Bronchial epithelial cell (primary cell): ENCODE data around the gene ISG20L2. TPM values are rescaled to one million over a fixed set of nuclear protein-coding genes. Genes with fewer than 3 reads are reported as not detected.

Experiments
- DNase-seq: peaks from one replicate; pipeline ENCODE4 v3.0.0-alpha.2; 2010; ENCODE audit warnings: low read depth
- FAIRE-seq: peaks from 2 replicates; lab custom pipeline; 2011; peaks lifted over from hg19 to GRCh38; lab: Jason Lieb, UNC
- H3K27me3 ChIP-seq: 2 replicates; pipeline ENCODE4 v1.5.1; 2011; ENCODE audit warnings: low read length; ENCODE audit not compliant: control insufficient read depth, insufficient read depth
- H3K36me3 ChIP-seq: 2 replicates; pipeline ENCODE4 v1.5.1; 2011; ENCODE audit warnings: low read length; ENCODE audit not compliant: control insufficient read depth, insufficient read depth
- H3K4me3 ChIP-seq: 2 replicates; pipeline ENCODE4 v1.5.1; 2011; ENCODE audit warnings: mild to moderate bottlenecking, low read depth, low read length, control low read depth
- total RNA-seq: library from RNA; depleted of rRNA; stranded (reverse); fragments of >200 nt; gene quantifications from 2 replicates; pipeline ENCODE4 v1.2.1, GENCODE V29; 2014
- TF ChIP-seq, protein P1 (sequence below): IDR thresholded peaks from 2 replicates; pipeline ENCODE4 v1.5.1; 2011; ENCODE audit warnings: mild to moderate bottlenecking, moderate library complexity, low read length, control low read depth, inconsistent platforms; ENCODE audit not compliant: insufficient read depth, severe bottlenecking

ISG20L2 gene
- total RNA-seq, 1 donor from 2014 or later: 7.9 TPM

DNA sequence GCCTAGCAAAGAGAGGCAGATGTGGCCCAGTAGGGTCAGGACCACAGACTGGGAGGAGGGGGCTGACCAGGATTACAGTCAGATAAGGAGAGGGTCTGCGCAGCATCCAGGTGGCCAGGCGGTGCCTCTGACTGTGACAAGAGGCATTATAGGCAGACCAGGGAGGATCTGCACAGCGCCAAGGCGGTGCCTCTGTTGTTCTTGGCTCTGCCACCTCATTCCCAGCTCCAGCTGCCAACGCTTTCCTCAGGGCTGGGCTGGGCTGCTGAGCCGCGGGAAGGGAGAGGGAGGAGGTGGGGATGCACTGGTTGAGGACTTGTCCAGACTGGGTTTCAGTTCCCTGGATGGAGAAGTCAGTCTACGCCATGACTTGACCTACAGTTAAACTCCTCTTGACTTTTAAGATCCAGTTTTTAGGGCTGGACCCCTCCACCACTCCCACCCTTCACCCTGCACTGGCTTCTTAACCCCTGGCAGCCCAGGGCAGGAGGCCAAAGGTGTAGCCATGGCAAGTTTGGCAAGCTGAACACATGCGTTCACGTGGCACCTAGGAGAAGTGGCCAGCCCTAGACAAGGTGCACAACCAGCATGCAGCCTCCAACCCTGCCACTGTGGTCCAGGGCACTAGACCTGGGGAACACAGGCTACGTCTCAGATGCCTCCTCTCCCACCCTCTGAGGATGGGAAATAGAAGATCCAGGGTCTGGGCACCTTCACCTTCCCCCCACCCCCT is 18.6 kb downstream of the ISG20L2 start:
- H3K4me3 ChIP-seq: no peak overlapping the region
- FAIRE-seq: peak; percentile 95
- no peaks in the 10 kb centered on the region for H3K27me3 ChIP-seq
- TF ChIP-seq, protein P1, sequence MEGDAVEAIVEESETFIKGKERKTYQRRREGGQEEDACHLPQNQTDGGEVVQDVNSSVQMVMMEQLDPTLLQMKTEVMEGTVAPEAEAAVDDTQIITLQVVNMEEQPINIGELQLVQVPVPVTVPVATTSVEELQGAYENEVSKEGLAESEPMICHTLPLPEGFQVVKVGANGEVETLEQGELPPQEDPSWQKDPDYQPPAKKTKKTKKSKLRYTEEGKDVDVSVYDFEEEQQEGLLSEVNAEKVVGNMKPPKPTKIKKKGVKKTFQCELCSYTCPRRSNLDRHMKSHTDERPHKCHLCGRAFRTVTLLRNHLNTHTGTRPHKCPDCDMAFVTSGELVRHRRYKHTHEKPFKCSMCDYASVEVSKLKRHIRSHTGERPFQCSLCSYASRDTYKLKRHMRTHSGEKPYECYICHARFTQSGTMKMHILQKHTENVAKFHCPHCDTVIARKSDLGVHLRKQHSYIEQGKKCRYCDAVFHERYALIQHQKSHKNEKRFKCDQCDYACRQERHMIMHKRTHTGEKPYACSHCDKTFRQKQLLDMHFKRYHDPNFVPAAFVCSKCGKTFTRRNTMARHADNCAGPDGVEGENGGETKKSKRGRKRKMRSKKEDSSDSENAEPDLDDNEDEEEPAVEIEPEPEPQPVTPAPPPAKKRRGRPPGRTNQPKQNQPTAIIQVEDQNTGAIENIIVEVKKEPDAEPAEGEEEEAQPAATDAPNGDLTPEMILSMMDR: no peak
- no peaks in the 10 kb centered on the region for H3K36me3 ChIP-seq
- peak; percentile 84 for DNase-seq

DNA sequence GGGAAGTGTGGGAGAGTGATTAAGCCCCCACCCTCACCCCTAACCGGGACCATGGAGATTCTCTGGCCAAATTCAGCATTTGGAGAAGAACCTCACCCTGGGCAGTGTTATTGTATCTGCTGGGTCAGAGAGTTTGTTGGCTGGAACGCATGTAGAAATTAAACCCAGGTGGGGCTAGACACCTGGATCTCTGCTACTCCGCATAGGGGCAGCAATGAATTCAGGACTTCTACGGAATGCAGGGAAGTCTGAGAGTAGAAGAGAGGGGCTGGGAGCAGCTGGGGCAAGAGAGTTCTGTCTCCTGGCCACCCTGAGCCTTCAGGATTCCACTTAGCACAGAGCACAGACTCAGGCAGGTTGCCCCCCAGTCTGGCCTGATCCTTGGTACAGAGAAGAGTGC is 19.5 kb downstream of the ISG20L2 start:
- no peak overlapping the region for H3K4me3 ChIP-seq

GRCh38 chr1:156708218-156708661 is 20.3 kb downstream of the ISG20L2 start:
- no peak for DNase-seq
- FAIRE-seq: no peak
- TF ChIP-seq, protein P1: no peak

More for the DNA sequence above, 19.5 kb downstream of the ISG20L2 start:
- no peak for FAIRE-seq
- DNase-seq: no peak
- Histone ChIP-seq H3K36me3 (no peaks in the 10 kb centered on the region), H3K27me3 (no peaks in the 10 kb centered on the region)
- TF ChIP-seq, protein P1: no peak

DNA sequence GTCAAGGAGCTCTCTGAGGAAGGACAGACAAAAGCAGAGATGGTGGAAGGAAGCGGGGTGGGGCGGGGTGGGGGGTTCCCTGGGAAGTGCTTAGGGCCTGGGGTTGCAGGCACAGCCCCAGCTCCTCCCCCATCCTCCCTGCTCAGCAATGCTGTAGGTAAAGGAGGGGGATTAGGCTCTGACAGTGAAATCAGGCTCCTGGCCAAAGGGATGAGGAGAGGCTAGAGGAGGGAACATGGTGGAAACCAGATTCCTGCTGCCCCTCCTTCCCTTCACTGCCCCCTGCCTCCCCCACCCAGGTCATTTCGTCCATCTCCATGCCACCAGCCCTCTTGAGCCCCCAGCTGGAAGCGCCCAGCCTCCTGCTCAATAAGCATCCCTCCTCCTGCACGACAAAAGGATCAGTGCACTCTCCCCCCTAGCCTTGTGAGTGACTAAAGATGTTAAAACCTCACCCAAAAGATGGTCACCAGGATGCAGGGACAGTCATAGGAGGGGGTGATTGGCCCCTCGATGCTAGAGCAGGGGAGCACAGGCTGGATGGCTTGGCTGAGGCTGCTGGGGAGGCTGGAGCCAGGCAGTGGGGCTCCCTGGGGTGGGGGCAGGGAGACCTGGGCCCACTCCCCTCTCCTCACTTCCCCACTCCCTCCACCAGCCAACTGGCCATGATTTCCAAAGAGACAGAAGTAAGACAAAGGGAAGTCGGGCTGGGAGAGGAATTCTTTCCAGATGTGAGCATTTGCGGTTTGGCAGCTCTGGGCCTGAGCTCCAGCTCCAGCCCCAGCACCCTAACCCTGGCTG is 20.9 kb downstream of the ISG20L2 start:
- peaks cover 2% of the 10 kb centered on the region for H3K36me3 ChIP-seq
- TF ChIP-seq, protein P1: no peak
- DNase-seq: no peak
- no peak overlapping the region for H3K4me3 ChIP-seq
- no peaks in the 10 kb centered on the region for H3K27me3 ChIP-seq
- FAIRE-seq: no peak

More at GRCh38 chr1:156708218-156708661, 20.3 kb downstream of the ISG20L2 start:
- Histone ChIP-seq H3K36me3 (peaks cover 2% of the 10 kb centered on the region), H3K4me3 (no peak overlapping the region), H3K27me3 (no peaks in the 10 kb centered on the region)

- peak overlapping the region; percentile 60 for H3K4me3 ChIP-seq
Observed at GRCh38 chr1:156706657-156707416, 21.7 kb downstream of the ISG20L2 start.

More at GRCh38 chr1:156706657-156707416, 21.7 kb downstream of the ISG20L2 start:
- DNase-seq (no peak), FAIRE-seq (no peak)
- TF ChIP-seq, protein P1: no peak
- Histone ChIP-seq H3K36me3 (peaks cover 2% of the 10 kb centered on the region), H3K27me3 (no peaks in the 10 kb centered on the region)
